A673 (cell line): Measurements from ENCODE around the gene ITPKC.

Source experiments
- CTCF ChIP-seq: fragments of 300-800, 200-600 bp; sonication (generic); conservative IDR thresholded peaks from 2 replicates; pipeline ENCODE4 v1.5.1; 2017; ENCODE audit warnings: low read depth, mild to moderate bottlenecking, antibody characterized with exemption, low read length, moderate library complexity, mixed read lengths
- EZH2 ChIP-seq: fragments of 200-600 bp; sonication (generic); IDR thresholded peaks from 2 replicates; pipeline ENCODE4 v1.6.1; 2017; ENCODE audit warnings: borderline replicate concordance, low read depth, mild to moderate bottlenecking, mixed read lengths, antibody characterized with exemption, low read length; ENCODE audit not compliant: poor library complexity, severe bottlenecking

DNA sequence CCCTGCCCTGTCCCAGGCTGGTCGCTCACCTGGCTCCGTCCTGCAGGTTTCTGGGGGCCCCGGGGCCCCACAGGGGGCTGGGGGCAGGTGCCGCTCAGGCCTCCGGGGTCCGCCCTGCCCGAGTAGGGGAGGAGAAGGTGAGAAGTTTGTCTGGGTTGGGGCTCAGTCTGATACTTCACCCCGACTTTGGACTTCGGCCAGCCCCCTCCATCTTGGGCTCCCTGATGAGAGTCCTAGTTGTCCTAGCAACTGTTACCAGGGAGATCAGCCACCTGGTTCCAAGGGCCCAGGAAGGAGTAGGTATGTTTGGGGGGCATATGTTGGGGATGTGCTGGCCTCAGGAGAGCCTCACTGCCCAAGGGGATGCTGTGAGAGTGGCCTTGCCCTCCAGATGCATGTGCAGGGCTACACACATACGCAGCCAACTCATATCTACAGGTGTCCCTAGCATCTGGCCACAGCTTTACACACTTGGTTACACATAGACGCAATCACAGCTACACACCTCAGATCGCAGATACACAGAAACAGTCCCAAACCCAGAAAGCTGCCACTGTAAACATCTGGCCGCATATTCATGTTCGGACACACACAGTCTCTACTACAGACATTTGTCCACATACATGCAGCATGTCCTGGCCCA lies 29.9 kb upstream of the ITPKC start:
- TF ChIP-seq CTCF (no peak), EZH2 (no peak)
